GM23338 (cell line): ENCODE measurements around the gene TAT.

Source experiments
- CREB1 ChIP-seq: fragments of 250-450 bp; sonication (Bioruptor Pico); IDR thresholded peaks from 2 replicates; pipeline ENCODE4 v1.5.0; 2020; ENCODE audit warnings: low read depth, mild to moderate bottlenecking, moderate library complexity
- ETS1 ChIP-seq: IDR thresholded peaks from 2 replicates; pipeline ENCODE4 v1.6.1; 2016; ENCODE audit warnings: antibody characterized with exemption
- EZH2 ChIP-seq: fragments of 200-600 bp; sonication (generic); IDR thresholded peaks from one replicate; pipeline ENCODE4 v1.8.0; 2017; ENCODE audit warnings: antibody characterized with exemption, mild to moderate bottlenecking, low read depth; ENCODE audit not compliant: unreplicated experiment
- POLR2AphosphoS5 ChIP-seq: IDR thresholded peaks from 2 replicates; pipeline ENCODE4 v1.6.1; 2016; ENCODE audit warnings: antibody characterized with exemption, low read depth
- REST ChIP-seq: IDR thresholded peaks from one replicate; pipeline ENCODE4 v1.6.1; 2018; ENCODE audit warnings: antibody characterized with exemption; ENCODE audit not compliant: unreplicated experiment
- TF ChIP-seq, protein P1 (sequence below), 2 experiments: fragments of 200-600 bp in 1 of 2; sonication (generic) in 1 of 2; conservative IDR thresholded peaks; 2 replicates each; pipeline versions ENCODE4 v1.5.1 to v1.6.1; 2016 to 2017; ENCODE audit warnings: antibody characterized with exemption in 2 of 2, low read depth in 2 of 2, mild to moderate bottlenecking in 2 of 2, moderate library complexity in 1 of 2

DNA sequence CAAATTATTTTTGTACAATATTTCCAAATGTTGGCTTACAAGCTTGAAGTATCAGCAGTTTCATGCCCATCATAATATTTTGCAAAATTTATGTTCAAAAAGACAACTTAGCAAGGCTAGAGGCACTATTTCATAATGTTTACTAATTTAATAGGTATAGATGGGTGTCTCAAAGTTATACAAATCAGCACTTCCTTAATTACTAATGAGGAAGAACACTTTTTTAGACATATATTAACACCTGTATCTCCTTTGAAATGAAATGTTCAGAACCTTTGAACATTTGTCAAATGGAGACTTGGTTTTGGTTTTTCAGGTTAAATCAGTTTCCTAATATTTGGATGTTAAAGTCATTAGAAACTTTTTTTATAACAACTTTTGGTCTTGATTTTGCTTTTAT, 2.2 kb downstream of the TAT start:
- TF ChIP-seq CREB1 (no peak), POLR2AphosphoS5 (no peak), REST (no peak), ETS1 (no peak), EZH2 (no peak)
- TF ChIP-seq, protein P1, sequence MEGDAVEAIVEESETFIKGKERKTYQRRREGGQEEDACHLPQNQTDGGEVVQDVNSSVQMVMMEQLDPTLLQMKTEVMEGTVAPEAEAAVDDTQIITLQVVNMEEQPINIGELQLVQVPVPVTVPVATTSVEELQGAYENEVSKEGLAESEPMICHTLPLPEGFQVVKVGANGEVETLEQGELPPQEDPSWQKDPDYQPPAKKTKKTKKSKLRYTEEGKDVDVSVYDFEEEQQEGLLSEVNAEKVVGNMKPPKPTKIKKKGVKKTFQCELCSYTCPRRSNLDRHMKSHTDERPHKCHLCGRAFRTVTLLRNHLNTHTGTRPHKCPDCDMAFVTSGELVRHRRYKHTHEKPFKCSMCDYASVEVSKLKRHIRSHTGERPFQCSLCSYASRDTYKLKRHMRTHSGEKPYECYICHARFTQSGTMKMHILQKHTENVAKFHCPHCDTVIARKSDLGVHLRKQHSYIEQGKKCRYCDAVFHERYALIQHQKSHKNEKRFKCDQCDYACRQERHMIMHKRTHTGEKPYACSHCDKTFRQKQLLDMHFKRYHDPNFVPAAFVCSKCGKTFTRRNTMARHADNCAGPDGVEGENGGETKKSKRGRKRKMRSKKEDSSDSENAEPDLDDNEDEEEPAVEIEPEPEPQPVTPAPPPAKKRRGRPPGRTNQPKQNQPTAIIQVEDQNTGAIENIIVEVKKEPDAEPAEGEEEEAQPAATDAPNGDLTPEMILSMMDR (conservative IDR thresholded peaks at IDR 0.05; ENCODE audit: low read depth in 2 of 2) = no peak
